Choroid plexus epithelial cell (primary cell): ENCODE measurements around the gene PJA1.

ENCODE experiments used
- DNase-seq: peaks from one replicate; pipeline ENCODE4 v3.0.0-alpha.2; 2010; ENCODE audit warnings: low read depth
- H3K4me3 ChIP-seq: 2 replicates; pipeline ENCODE4 v1.5.1; 2011; ENCODE audit warnings: low read depth, mild to moderate bottlenecking, control low read depth, low read length, moderate library complexity
- TF ChIP-seq, protein P1 (sequence below): conservative IDR thresholded peaks from 2 replicates; pipeline ENCODE4 v1.5.1; 2011; ENCODE audit warnings: low read depth, mild to moderate bottlenecking, control low read depth, inconsistent platforms, low read length, moderate library complexity

PJA1 gene

GRCh38 chrX:69151866-69152284, 13.4 kb downstream of the PJA1 start:
- TF ChIP-seq, protein P1, sequence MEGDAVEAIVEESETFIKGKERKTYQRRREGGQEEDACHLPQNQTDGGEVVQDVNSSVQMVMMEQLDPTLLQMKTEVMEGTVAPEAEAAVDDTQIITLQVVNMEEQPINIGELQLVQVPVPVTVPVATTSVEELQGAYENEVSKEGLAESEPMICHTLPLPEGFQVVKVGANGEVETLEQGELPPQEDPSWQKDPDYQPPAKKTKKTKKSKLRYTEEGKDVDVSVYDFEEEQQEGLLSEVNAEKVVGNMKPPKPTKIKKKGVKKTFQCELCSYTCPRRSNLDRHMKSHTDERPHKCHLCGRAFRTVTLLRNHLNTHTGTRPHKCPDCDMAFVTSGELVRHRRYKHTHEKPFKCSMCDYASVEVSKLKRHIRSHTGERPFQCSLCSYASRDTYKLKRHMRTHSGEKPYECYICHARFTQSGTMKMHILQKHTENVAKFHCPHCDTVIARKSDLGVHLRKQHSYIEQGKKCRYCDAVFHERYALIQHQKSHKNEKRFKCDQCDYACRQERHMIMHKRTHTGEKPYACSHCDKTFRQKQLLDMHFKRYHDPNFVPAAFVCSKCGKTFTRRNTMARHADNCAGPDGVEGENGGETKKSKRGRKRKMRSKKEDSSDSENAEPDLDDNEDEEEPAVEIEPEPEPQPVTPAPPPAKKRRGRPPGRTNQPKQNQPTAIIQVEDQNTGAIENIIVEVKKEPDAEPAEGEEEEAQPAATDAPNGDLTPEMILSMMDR: no peak
- no peak overlapping the region for H3K4me3 ChIP-seq
- no peak for DNase-seq

DNA sequence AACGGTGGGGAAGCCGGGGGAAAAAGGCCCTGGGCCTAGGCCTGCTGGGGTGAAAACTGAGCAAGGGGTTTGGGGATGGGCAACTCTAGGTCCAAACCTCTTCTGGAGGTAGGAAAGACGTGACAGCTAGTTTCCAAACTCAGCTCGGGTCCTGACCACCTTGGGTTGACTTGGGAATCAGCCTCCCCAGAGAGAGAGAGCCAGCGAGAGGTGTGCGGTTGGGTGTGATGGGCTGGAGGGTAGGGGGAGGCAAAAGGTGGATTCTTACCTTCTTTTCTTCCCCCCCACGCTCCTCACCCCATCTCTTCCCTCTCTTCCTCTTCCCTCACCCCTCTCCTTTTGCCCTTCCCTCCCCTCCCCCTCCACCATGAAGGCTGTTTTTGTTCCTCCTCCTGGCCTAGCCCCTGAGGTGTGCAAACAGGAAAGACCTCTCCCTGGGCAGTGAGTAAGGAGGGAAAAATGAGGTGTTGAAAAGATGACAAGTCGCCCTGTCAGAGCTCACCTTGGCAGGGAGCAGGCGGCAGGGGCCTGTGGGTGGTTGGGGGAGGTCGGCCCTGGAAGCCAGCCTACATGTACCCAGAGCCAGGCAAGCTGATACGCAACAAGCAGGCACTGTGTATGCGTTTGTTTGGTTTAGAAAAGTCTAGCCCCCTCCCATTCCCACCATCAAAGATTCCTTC, 14.8 kb downstream of the PJA1 start:
- H3K4me3 ChIP-seq: no peak overlapping the region
- TF ChIP-seq, protein P1: no peak
- DNase-seq: no peak

DNA sequence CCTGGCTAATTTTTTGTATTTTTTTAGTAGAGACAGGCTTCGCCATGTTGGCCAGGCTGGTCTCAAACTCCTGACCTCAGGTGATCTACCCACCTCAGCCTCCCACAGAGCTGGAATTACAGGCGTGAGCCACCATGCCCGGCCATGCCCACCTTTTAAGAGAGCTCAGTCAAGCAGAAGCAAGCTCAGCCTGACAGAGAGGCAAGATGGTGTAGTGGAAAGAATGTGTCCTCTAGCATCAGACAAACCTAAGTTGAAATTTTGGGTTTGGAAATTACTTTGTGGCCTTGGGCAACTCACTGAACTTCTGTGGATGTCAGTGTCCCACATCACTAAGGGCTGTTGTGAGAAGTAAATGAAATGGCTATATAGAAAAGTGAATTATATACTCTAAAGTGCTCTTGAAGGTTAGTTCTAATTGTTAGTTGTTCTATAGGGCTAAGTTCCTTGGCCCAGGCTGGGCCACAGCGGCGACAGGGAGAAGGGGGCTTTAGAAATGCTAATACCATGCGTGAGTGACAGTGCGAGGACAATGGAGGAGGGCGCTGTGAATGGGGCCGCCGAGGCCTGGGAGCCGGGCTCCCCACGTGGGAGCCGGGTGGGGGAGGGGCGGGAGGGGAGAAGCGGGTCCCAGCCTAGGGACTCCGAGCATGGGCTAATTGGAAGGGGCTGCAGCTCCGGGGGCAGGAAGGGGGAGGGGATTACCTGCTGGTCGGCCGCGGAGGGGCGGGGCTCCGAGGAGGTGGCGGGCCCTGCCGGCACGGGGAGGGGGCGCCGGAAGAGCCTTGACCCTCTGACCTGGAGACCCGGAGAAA, 15.6 kb downstream of the PJA1 start:
- H3K4me3 ChIP-seq: no peak overlapping the region
- no peak for DNase-seq
- TF ChIP-seq, protein P1: no peak

DNA sequence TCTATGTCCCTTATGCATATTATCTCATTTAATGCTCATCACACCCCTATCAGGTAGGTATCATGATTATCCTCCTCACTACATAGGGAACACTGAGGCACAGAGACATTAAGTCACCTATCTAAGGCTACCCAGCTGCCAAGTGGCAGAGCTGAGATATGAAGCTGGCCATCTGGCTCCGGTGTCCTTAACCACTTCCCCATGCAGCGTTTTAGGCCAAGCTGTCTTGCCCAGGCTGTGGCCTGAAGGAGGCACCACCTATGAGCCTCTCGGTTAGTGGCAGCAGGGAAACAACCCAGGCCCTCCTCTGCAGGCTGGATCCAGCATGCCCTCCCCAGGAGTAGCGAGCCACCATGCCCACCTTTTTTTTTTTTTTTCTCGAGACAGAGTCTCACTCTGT, 16.3 kb downstream of the PJA1 start:
- no peak for DNase-seq
- TF ChIP-seq, protein P1: no peak
- H3K4me3 ChIP-seq: no peak overlapping the region

DNA sequence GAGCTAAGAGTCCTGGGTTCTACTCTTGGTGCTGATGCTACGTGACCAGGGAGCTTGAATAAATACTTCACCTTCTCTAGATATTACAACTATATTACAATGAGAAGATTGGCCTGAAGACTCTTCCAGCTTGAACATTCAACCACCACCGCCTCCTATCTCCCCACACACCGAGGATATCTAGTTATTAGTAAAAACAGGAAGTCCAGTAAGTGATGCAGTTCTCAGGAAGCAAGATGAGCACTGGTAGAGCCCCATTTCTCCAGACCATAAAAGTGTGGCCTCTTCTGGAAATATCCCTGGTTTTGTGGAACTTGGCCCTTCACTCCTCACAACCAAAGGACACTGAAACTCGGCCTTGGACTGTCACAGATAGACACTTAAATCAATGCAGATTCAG, 18.5 kb downstream of the PJA1 start:
- TF ChIP-seq, protein P1: no peak
- no peak overlapping the region for H3K4me3 ChIP-seq
- DNase-seq: no peak

GRCh38 chrX:69145714-69146113, 19.5 kb downstream of the PJA1 start:
- no peak overlapping the region for H3K4me3 ChIP-seq
- no peak for DNase-seq
- TF ChIP-seq, protein P1: no peak
